Vagina (tissue), 2 donors: ENCODE measurements around the gene NME3.

Experiments used
- CTCF ChIP-seq, 3 experiments: fragments of 450-650 bp in 2 of 3; fragments of 200-600 bp in 1 of 3; sonication (generic) in 1 of 3; IDR thresholded peaks; one replicate each; pipeline ENCODE4 v1.5.1; 2017 to 2019; ENCODE audit warnings: antibody characterized with exemption in 3 of 3, mild to moderate bottlenecking in 2 of 3, moderate library complexity in 2 of 3
- POLR2A ChIP-seq, 2 donors: fragments of 450-650 bp; IDR thresholded peaks; one replicate each; pipeline ENCODE4 v1.6.1; 2017; ENCODE audit warnings: antibody characterized with exemption in 2 of 2, mild to moderate bottlenecking in 2 of 2, moderate library complexity in 2 of 2

- TF ChIP-seq CTCF (IDR thresholded peaks at IDR 0.05) = no peak
- TF ChIP-seq POLR2A (IDR thresholded peaks at IDR 0.05) = no peak
These were observed 49.0 kb upstream of the NME3 start for GRCh38 chr16:1820096-1820945.
